Mesendoderm (in vitro differentiated cells): Measurements from ENCODE around the gene SERPINB10.

ENCODE experiments used
- DNase-seq: peaks from one replicate; pipeline ENCODE4 v3.0.0; 2013
- H2AK5ac ChIP-seq: 2 replicates; pipeline ENCODE4 v1.6.1; 2013; ENCODE audit warnings: low read length, inconsistent platforms
- H2BK120ac ChIP-seq: 2 replicates; pipeline ENCODE4 v1.6.1; 2013; ENCODE audit warnings: low read depth, mild to moderate bottlenecking, low read length, moderate library complexity, mixed read lengths
- H2BK15ac ChIP-seq: replicated peaks from 2 replicates; pipeline ENCODE4 v1.6.1; 2013; ENCODE audit warnings: low read depth, mild to moderate bottlenecking, moderate library complexity
- H2BK5ac ChIP-seq: 2 replicates; pipeline ENCODE4 v1.6.1; 2013; ENCODE audit warnings: low read length, inconsistent platforms
- H3K18ac ChIP-seq: 2 replicates; pipeline ENCODE4 v1.6.1; 2013; ENCODE audit warnings: mild to moderate bottlenecking, low read length, mixed read lengths
- H3K23ac ChIP-seq: one replicate; pipeline ENCODE4 v1.6.1; 2013; ENCODE audit warnings: low read length
- H3K27ac ChIP-seq: 2 replicates; pipeline ENCODE4 v1.5.1; 2013; ENCODE audit warnings: low read depth, mild to moderate bottlenecking, inconsistent platforms, low read length, moderate library complexity
- H3K27me3 ChIP-seq: 2 replicates; pipeline ENCODE4 v1.6.1; 2013; ENCODE audit warnings: low read length, control low read depth, mild to moderate bottlenecking, inconsistent platforms; ENCODE audit not compliant: insufficient read depth, poor library complexity
- H3K36me3 ChIP-seq: 2 replicates; pipeline ENCODE4 v1.6.1; 2013; ENCODE audit warnings: low read length, inconsistent platforms; ENCODE audit not compliant: control insufficient read depth, insufficient read depth
- H3K4ac ChIP-seq: one replicate; pipeline ENCODE4 v1.6.1; 2013; ENCODE audit warnings: low read depth, mild to moderate bottlenecking, low read length, moderate library complexity
- H3K4me1 ChIP-seq: 2 replicates; pipeline ENCODE4 v1.6.1; 2013; ENCODE audit warnings: low read depth, low read length, inconsistent platforms; ENCODE audit not compliant: control insufficient read depth
- H3K4me2 ChIP-seq: 2 replicates; pipeline ENCODE4 v1.6.1; 2013; ENCODE audit warnings: low read length
- H3K4me3 ChIP-seq: 2 replicates; pipeline ENCODE4 v1.5.1; 2013; ENCODE audit warnings: mild to moderate bottlenecking, low read length
- H3K56ac ChIP-seq: one replicate; pipeline ENCODE4 v1.6.1; 2013; ENCODE audit warnings: low read length
- H3K79me1 ChIP-seq: 2 replicates; pipeline ENCODE4 v1.6.1; 2013; ENCODE audit warnings: low read length, inconsistent platforms
- H3K79me2 ChIP-seq: 2 replicates; pipeline ENCODE4 v1.6.1; 2013; ENCODE audit warnings: mild to moderate bottlenecking, low read length; ENCODE audit not compliant: control insufficient read depth, insufficient read depth
- H3K9ac ChIP-seq: 2 replicates; pipeline ENCODE4 v1.6.1; 2013; ENCODE audit warnings: low read length, inconsistent platforms
- H4K5ac ChIP-seq: one replicate; pipeline ENCODE4 v1.6.1; 2013; ENCODE audit warnings: low read length
- H4K8ac ChIP-seq: one replicate; pipeline ENCODE4 v1.6.1; 2013; ENCODE audit warnings: low read depth, mild to moderate bottlenecking, control low read depth, low read length, moderate library complexity
- WGBS: extraction: QIAGEN DNeasy Blood & Tissue Kit; methylation state at CpG from one replicate; pipeline ENCODE4 v1.1.7; 2013; ENCODE audit warnings: low lambda C conversion rate, missing lambda C conversion rate; ENCODE audit not compliant: insufficient coverage; ENCODE audit errors: extremely low coverage; 5-methylcytosine and 5-hydroxymethylcytosine counted together

The SERPINB10 gene

DNA sequence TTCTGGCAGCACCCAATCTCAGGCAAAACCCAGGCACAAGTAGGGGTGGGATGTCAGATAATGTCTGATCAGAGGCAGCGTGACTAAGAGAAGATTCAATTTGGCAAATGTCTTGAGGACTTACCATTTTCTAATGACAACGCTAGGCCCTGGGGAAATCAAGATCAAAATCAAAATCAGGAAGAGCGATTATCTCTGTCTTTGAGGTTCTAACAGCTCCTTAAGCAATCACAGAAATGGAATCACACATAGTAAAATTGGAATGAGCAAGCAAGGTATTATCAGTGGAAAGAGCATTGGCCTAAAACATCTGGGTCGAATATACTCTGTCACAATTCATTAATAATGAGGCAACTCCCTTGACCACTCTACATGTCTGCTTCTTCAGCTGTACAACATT is 28.8 kb upstream of the SERPINB10 start:
- no peak overlapping the region for H3K27ac ChIP-seq

DNA sequence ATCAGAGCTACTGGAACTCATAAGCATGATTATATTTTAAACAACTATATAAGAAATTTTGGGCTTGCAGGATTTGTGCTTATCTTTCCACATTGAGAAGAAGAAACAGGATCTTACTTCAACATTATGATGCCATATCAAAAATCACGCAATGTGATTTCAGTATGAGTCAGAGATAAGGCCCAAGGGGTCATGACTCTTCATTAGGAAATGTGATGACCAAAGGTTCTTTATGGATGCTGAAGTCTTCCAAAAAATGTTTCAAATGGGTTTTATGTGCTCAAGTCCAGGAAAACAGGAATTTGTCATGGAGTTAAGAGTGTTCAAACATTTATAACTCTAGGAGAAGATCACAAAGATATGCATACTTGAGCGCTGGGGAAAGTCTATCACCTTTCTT is 28.0 kb upstream of the SERPINB10 start:
- Histone ChIP-seq H3K79me1 (no peaks in the 10 kb centered on the region), H3K27ac (no peak overlapping the region), H2AK5ac (no peak overlapping the region), H2BK120ac (no peak overlapping the region), H2BK15ac (no peak overlapping the region), H3K4ac (no peak overlapping the region), H3K9ac (no peak overlapping the region), H3K36me3 (no peaks in the 10 kb centered on the region), H3K56ac (no peak overlapping the region), H3K4me3 (no peak overlapping the region), H3K79me2 (no peaks in the 10 kb centered on the region), H2BK5ac (no peak overlapping the region), H4K8ac (no peak overlapping the region), H3K4me1 (no peaks in the 10 kb centered on the region), H3K27me3 (peaks cover 1% of the 10 kb centered on the region), H3K18ac (no peak overlapping the region), H3K23ac (no peak overlapping the region), H3K4me2 (no peak overlapping the region), H4K5ac (no peak overlapping the region)
- peak; percentile 16 for DNase-seq
- WGBS: no CpG with 5 or more reads among the region's 2 CpGs

More for the DNA sequence above, 28.8 kb upstream of the SERPINB10 start:
- no peaks in the 10 kb centered on the region for H3K79me2 ChIP-seq
- H3K4me1 ChIP-seq: no peaks in the 10 kb centered on the region
- H2BK120ac ChIP-seq: no peak overlapping the region
- H3K4me3 ChIP-seq: no peak overlapping the region
- WGBS: no CpG with 5 or more reads among the region's 4 CpGs
- no peaks in the 10 kb centered on the region for H3K79me1 ChIP-seq
- H3K4ac ChIP-seq: no peak overlapping the region
- H3K18ac ChIP-seq: no peak overlapping the region
- H3K4me2 ChIP-seq: no peak overlapping the region
- H3K23ac ChIP-seq: no peak overlapping the region
- no peak overlapping the region for H3K9ac ChIP-seq
- no peak overlapping the region for H2AK5ac ChIP-seq
- H2BK15ac ChIP-seq: no peak overlapping the region
- no peak overlapping the region for H2BK5ac ChIP-seq
- no peak overlapping the region for H4K8ac ChIP-seq
- no peak overlapping the region for H3K56ac ChIP-seq
- peak; percentile 46 for DNase-seq
- H3K36me3 ChIP-seq: no peaks in the 10 kb centered on the region
- peaks cover 1% of the 10 kb centered on the region for H3K27me3 ChIP-seq
- H4K5ac ChIP-seq: no peak overlapping the region

DNA sequence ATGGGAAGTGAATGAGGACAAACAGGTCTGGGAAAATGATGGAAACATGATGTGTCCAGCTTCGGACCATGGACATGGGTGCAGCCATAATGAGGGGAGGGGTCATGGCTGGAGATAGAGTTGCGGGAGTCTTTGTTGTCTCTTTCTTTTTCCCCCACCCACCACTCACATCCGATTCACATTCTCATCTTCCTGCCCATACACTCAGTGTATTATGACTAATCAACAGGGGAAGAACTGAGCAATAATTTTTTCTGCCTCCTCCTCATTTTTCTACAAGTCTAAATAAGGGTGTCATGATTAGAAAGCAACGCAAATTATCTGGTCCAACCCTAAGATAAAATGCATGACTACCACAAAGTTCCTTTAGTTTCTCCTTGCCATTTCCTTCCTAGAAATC is 25.9 kb upstream of the SERPINB10 start:
- Histone ChIP-seq H3K27me3 (peaks cover 1% of the 10 kb centered on the region), H3K23ac (no peak overlapping the region), H3K27ac (no peak overlapping the region), H2BK120ac (no peak overlapping the region), H3K4me1 (no peaks in the 10 kb centered on the region), H2BK15ac (no peak overlapping the region), H2BK5ac (no peak overlapping the region), H3K56ac (no peak overlapping the region), H3K79me1 (no peaks in the 10 kb centered on the region), H3K4me3 (no peak overlapping the region), H3K18ac (no peak overlapping the region), H3K4ac (no peak overlapping the region), H4K5ac (no peak overlapping the region), H3K4me2 (no peak overlapping the region), H3K9ac (no peak overlapping the region), H2AK5ac (no peak overlapping the region), H3K36me3 (no peaks in the 10 kb centered on the region), H3K79me2 (no peaks in the 10 kb centered on the region), H4K8ac (no peak overlapping the region)
- WGBS: no CpG with 5 or more reads among the region's 4 CpGs
- no peak for DNase-seq

DNA sequence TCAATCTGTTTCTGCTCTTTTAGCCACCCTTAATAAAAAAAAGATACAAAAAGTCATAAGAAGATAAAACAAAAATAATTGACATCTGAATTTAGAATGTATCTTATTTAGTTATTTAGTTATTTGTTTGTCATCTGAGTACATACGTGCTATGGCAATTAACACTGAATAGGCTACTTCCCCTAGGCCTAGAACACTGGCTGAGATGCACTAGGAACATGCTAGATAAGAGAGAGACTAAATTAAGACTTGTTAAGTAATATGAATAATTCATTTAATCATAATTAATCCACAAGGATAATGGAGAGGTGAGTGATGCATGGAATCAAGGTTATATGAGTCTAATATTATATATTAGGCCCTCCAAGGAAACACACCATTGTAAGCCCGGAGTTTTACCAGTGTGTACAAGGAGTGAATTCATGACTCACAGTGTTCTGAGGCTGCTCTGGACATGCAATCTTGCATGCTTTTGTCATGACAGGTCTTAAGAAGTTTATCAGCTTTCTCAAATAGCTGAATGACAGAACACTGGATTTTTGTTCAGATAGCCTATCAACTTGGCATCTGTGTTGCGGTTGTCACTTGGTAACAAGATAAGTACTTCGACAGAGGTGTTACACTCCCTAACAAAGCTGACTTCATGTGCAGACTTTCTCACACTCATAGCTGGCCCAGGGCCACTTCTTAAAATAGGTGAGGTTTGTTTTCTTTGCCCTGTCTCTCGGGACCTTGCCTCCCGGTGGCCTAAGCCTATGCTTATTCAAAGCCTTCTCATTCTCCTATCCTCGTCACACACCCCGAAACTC is 25.2 kb upstream of the SERPINB10 start:
- H3K27me3 ChIP-seq: peaks cover 1% of the 10 kb centered on the region
- H3K4me2 ChIP-seq: no peak overlapping the region
- H3K4me3 ChIP-seq: no peak overlapping the region
- no peak overlapping the region for H3K27ac ChIP-seq
- H3K23ac ChIP-seq: no peak overlapping the region
- H3K4me1 ChIP-seq: no peaks in the 10 kb centered on the region
- no peak overlapping the region for H2BK120ac ChIP-seq
- no peak overlapping the region for H3K9ac ChIP-seq
- H3K79me2 ChIP-seq: no peaks in the 10 kb centered on the region
- H2AK5ac ChIP-seq: no peak overlapping the region
- peak; percentile 94 for DNase-seq
- H4K8ac ChIP-seq: no peak overlapping the region
- no peak overlapping the region for H2BK5ac ChIP-seq
- H3K18ac ChIP-seq: no peak overlapping the region
- H4K5ac ChIP-seq: no peak overlapping the region
- no peaks in the 10 kb centered on the region for H3K36me3 ChIP-seq
- H3K79me1 ChIP-seq: no peaks in the 10 kb centered on the region
- H3K56ac ChIP-seq: no peak overlapping the region
- no peak overlapping the region for H2BK15ac ChIP-seq
- no CpG with 5 or more reads among the region's 8 CpGs for WGBS
- no peak overlapping the region for H3K4ac ChIP-seq

DNA sequence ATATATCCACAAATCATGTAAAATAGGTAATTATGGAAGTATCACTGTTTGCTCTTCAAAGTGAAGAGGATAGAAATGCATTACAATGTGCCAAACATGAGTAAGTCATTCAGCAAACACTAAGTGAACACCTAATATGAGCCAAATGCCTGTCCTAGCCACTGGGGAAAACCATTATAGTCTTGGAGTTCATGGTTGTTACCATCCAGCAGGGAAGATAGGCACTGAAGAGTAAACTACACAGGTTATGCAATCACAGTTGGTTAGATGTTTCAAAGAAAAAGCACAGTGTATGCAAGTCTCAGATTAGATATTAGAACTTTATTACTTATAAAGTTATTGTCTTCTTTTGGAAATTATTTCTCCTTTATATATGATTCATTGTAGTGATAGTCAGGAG is 24.1 kb upstream of the SERPINB10 start:
- Histone ChIP-seq H3K9ac (no peak overlapping the region), H3K79me1 (no peaks in the 10 kb centered on the region), H3K79me2 (no peaks in the 10 kb centered on the region), H3K4me1 (no peaks in the 10 kb centered on the region), H3K23ac (no peak overlapping the region), H3K27ac (no peak overlapping the region), H4K8ac (no peak overlapping the region), H3K18ac (no peak overlapping the region), H3K27me3 (peaks cover 1% of the 10 kb centered on the region), H2AK5ac (no peak overlapping the region), H2BK120ac (no peak overlapping the region), H3K4me2 (no peak overlapping the region), H2BK15ac (no peak overlapping the region), H2BK5ac (no peak overlapping the region), H3K56ac (no peak overlapping the region), H3K4me3 (no peak overlapping the region), H3K4ac (no peak overlapping the region), H3K36me3 (no peaks in the 10 kb centered on the region), H4K5ac (no peak overlapping the region)
- no peak for DNase-seq

DNA sequence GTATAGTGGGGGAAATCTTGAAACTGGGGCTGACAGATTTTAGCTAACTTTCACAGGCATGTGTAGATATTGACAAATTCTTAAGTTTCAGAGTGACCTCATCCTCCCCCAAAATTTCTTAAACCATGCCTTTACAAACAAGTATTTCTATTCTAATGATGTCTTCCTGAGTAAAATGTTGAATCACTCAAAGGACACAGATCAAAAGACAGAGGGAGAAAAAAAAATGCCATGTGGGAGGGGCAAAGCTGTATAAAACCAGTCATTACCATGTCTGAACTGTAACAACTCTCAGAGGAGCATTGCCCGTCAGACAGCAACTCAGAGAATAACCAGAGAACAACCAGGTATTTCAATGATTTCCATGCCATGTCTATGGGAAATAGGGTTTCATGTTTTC is 20.3 kb upstream of the SERPINB10 start, which contains the start of gene SERPINB2:
Gene SERPINB2, plus strand, starts transcription at position 282 of the 400 bp plus-strand sequence. CDS start 3,740 bp downstream, outside the sequence.
- Histone ChIP-seq H3K27ac (no peak within 1 kb of the TSS), H3K23ac (no peak within 1 kb of the TSS), H2BK120ac (no peak within 1 kb of the TSS), H4K8ac (no peak within 1 kb of the TSS), H3K4me1 (no peaks in the 10 kb centered on the region), H3K4me3 (no peak within 1 kb of the TSS), H3K79me1 (no peaks in the 10 kb centered on the region), H2BK5ac (no peak within 1 kb of the TSS), H3K27me3 (no peaks in the 10 kb centered on the region), H3K56ac (no peak within 1 kb of the TSS), H4K5ac (no peak within 1 kb of the TSS), H3K4me2 (no peak within 1 kb of the TSS), H3K79me2 (no peaks in the 10 kb centered on the region), H2AK5ac (no peak within 1 kb of the TSS), H2BK15ac (no peak within 1 kb of the TSS), H3K36me3 (no peaks in the 10 kb centered on the region), H3K4ac (no peak within 1 kb of the TSS), H3K18ac (no peak within 1 kb of the TSS), H3K9ac (no peak within 1 kb of the TSS)
- no CpG with 5 or more reads among the region's 1 CpG for WGBS
- no peak for DNase-seq
